Measurements from ENCODE around the gene LGALSL. TPM values are rescaled to one million over a fixed set of nuclear protein-coding genes. Genes with fewer than 3 reads are reported as not detected.

The LGALSL gene
- total RNA-seq, 4 donors from 2014 or later = 3.8 to 19.6 (median 6.5) TPM

- Histone ChIP-seq H3K27ac (peak overlapping the region; percentile 69 to 83 (median 80)), H3K27me3 (no peaks in the 10 kb centered on the region), H3K36me3 (no peaks in the 10 kb centered on the region), H3K4me3 (no peak overlapping the region), H3K9me3 (no peaks in the 10 kb centered on the region), H3K4me1 (peaks cover 38 to 43% of the 10 kb centered on the region in 2 donors)
- no peak for DNase-seq
- peak in 1 of 2 donors; percentile 13 for ATAC-seq
- in situ Hi-C loops (cut with MboI; ENCODE audit: low sequenced_read_pairs in 4 of 4) = no loop called here
- intact Hi-C loops (cut with DNase I; ENCODE audit: low total_unique reads) = loop anchor here (2.0 kb wide), 1 partner anchor 35 kb away; the partner anchor contains the start of gene LGALSL
- TF ChIP-seq POLR2A (IDR thresholded peaks at IDR 0.05) (no peak), CTCF (IDR thresholded peaks at IDR 0.05 in 4 of 5, conservative IDR thresholded peaks at IDR 0.05 in 1 of 5) (no peak)
Observed at GRCh38 chr2:64419596-64420165, 34.3 kb upstream of the LGALSL start.

GRCh38 chr2:64420677-64421076 is 33.3 kb upstream of the LGALSL start:
- ATAC-seq (peak; percentile 53 to 83), DNase-seq (no peak)
- in situ Hi-C loops (cut with MboI; ENCODE audit: low sequenced_read_pairs in 4 of 4) = no loop called here
- peaks cover 38 to 43% of the 10 kb centered on the region in 2 donors for H3K4me1 ChIP-seq
- no peaks in the 10 kb centered on the region for H3K36me3 ChIP-seq
- peak overlapping the region in 1 of 4 donors; percentile 22 for H3K4me3 ChIP-seq
- no peaks in the 10 kb centered on the region for H3K9me3 ChIP-seq
- TF ChIP-seq POLR2A (IDR thresholded peaks at IDR 0.05) = no peak
- no peak for TF ChIP-seq CTCF (IDR thresholded peaks at IDR 0.05 in 4 of 5, conservative IDR thresholded peaks at IDR 0.05 in 1 of 5)
- intact Hi-C loops (cut with DNase I; ENCODE audit: low total_unique reads) = loop anchor here (2.0 kb wide), 1 partner anchor 34 kb away; the partner anchor contains the start of gene LGALSL
- H3K27me3 ChIP-seq = no peaks in the 10 kb centered on the region
- peak overlapping the region; percentile 69 to 83 (median 80) for H3K27ac ChIP-seq

- Histone ChIP-seq H3K36me3 (no peaks in the 10 kb centered on the region), H3K4me3 (no peak overlapping the region), H3K27me3 (no peaks in the 10 kb centered on the region), H3K27ac (peak overlapping the region; percentile 69 to 83 (median 80)), H3K4me1 (peaks cover 38 to 45% of the 10 kb centered on the region in 2 donors), H3K9me3 (no peaks in the 10 kb centered on the region)
- TF ChIP-seq POLR2A (IDR thresholded peaks at IDR 0.05) (no peak), CTCF (IDR thresholded peaks at IDR 0.05 in 4 of 5, conservative IDR thresholded peaks at IDR 0.05 in 1 of 5) (no peak)
- ATAC-seq = peak; percentile 52 to 72
- peak in 1 of 2 donors; percentile 58 for DNase-seq
- intact Hi-C loops (cut with DNase I; ENCODE audit: low total_unique reads) = loop anchor here (2.0 kb wide), 1 partner anchor 34 kb away; the partner anchor contains the start of gene LGALSL
- in situ Hi-C loops (cut with MboI; ENCODE audit: low sequenced_read_pairs in 4 of 4) = no loop called here
Observed at GRCh38 chr2:64421201-64421600, 32.8 kb upstream of the LGALSL start.

- H3K27ac ChIP-seq = peak overlapping the region; percentile 69 to 83 (median 80)
- no peaks in the 10 kb centered on the region for H3K9me3 ChIP-seq
- in situ Hi-C loops (cut with MboI; ENCODE audit: low sequenced_read_pairs in 4 of 4) = no loop called here
- H3K4me1 ChIP-seq = peaks cover 46 to 55% of the 10 kb centered on the region in 2 donors
- H3K27me3 ChIP-seq = no peaks in the 10 kb centered on the region
- ATAC-seq (peak; percentile 21 to 48), DNase-seq (peak; percentile 29 to 35)
- H3K36me3 ChIP-seq = no peaks in the 10 kb centered on the region
- TF ChIP-seq CTCF (IDR thresholded peaks at IDR 0.05 in 4 of 5, conservative IDR thresholded peaks at IDR 0.05 in 1 of 5) = no peak
- no peak overlapping the region for H3K4me3 ChIP-seq
- intact Hi-C loops (cut with DNase I; ENCODE audit: low total_unique reads) = no loop called here
Observed at GRCh38 chr2:64422466-64422865, 31.5 kb upstream of the LGALSL start.
